HG03460 (cell line): ENCODE data around the gene COMP.
"Not testable (repeated sequence)": the region's sequence is repeated elsewhere in the genome, so short reads cannot be mapped to it uniquely, and the experiment has no call there.

Source experiments
- ATAC-seq: cut with Tn5 transposase; IDR thresholded peaks from one replicate; pipeline ENCODE4 v1.9.1; 2021; ENCODE audit not compliant: unreplicated experiment

Gene COMP

GRCh38 chr19:18790566-18791314 is at the start of gene COMP:
COMP (minus strand) TSS chr19:18791305; CDS start chr19:18791269, 36 bp downstream.
- ATAC-seq, result no peak

DNA sequence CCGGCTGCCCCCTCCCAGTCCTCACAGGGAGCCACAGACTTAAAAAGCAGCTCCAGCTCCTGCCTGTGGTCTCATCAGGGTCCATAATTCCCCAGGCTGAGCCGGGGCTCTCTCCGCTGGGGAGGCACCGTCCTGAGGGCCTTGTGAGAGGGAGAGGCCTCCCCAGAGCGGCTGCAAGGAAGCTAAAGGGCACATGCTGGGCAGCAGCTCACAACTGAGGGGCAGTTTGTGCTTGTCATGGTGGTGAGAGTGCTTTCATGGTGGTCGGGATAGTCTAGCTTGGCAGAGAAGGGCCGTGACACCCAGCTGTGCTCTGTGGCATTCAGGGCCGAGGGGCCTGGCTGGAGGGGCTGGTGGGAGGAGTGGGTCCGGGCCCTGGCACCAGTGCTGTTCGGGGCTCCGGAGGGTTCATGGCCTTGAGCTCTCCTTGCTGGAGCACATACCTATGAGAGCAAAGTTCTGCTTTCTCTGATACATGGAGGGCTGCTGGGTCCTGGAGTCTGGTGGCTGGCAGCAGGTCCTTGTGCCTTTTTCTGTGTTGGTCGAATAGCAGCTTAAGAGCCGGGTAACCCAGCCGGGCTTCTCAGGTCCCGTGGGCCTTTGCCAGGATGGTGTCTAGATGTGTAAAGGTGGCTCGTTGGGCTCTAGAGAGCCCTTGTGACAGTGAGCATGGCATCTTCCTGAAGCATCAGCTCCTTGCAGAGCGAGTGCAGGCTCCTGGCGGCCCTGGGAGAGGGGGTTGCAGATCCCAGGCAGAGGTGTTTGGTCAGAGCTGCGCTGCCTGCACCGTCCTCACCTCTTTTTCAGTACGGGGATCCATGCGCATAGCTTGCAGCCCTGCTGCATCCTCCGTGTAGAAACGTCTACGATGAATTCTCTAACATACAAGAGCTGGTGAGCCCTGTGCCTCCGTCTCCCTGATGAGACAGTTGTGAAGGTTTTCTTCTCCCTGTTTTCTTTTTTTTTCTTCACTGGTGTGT is 49.5 kb upstream of the COMP start:
- no peak for ATAC-seq

- ATAC-seq, result no peak
Measured at GRCh38 chr19:18839465-18840287, 48.6 kb upstream of the COMP start.

GRCh38 chr19:18834644-18834984 is 43.5 kb upstream of the COMP start:
- no peak for ATAC-seq

- no peak for ATAC-seq
Measured at GRCh38 chr19:18833849-18834643, 42.9 kb upstream of the COMP start.

DNA sequence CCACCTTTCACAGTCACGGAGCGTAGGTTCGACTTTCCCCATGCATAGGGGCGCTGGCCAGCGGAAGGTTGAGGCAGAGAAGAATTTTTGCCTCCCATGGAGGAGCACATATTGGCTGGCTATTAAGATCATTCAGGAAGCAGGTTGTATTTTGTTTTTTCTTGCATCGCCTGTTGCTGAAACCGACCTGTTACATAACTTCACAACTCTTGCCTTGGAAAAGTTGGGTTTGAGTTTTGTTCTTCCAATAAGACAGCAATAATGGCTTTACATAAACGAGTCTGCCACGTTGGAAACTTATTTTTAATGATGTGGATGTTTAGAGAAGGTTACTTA is 42.0 kb upstream of the COMP start:
- ATAC-seq, result no peak

- ATAC-seq, result peak; percentile 39
Measured at GRCh38 chr19:18832306-18833140, 41.4 kb upstream of the COMP start.

- ATAC-seq, result peak; percentile 61
Measured at GRCh38 chr19:18831524-18832305, 40.6 kb upstream of the COMP start, which contains the start of gene UPF1. UPF1 (plus strand) TSS chr19:18831959; CDS start chr19:18832210, 251 bp downstream.

GRCh38 chr19:18830488-18830887 is 39.4 kb upstream of the COMP start:
- no peak for ATAC-seq

- ATAC-seq, result no peak
Measured at GRCh38 chr19:18828786-18829185, 37.7 kb upstream of the COMP start.

GRCh38 chr19:18817574-18817973 is 26.5 kb upstream of the COMP start:
- ATAC-seq, result no peak

GRCh38 chr19:18816645-18817044 is 25.5 kb upstream of the COMP start:
- not testable (repeated sequence) for ATAC-seq

DNA sequence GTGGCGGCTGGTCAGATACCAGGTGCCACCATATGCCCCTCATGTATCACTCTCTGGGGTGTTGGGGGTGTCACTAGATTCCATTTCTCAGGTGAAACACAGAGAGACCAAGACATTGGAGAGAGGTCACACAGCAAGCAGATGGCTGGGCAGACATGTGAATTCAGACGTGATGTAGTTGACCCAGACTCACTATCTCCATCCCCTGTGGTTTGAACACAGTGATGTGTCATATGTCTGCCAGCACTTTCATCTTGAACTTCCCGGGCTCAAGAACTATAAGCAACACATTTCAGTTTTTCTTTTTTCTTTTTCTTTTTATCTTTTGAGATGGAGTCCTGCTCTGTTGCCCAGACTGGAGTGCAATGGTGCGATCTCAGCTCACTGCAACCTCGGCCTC is 24.6 kb upstream of the COMP start:
- no peak for ATAC-seq

GRCh38 chr19:18814063-18814462 is 23.0 kb upstream of the COMP start:
- no peak for ATAC-seq

DNA sequence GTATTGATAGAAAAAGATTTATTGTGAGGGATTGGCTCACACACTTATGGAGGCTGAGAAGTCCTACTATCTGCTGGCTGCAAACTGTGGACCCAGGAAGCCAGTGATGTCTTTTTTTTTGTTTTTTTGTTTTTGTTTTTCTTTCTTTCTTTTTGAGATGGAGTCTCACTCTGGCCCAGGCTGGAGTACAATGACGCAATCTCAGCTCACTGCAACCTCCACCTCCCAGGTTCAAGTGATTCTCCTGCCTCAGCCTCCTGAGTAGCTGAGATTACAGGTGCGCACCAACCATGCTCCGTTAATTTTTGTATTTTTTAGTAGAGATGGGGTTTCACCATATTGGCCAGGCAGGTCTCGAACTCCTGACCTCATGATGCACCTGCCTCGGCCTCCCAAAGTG is 20.5 kb upstream of the COMP start:
- not testable (repeated sequence) for ATAC-seq

GRCh38 chr19:18809149-18809868 is 18.2 kb upstream of the COMP start:
- no peak for ATAC-seq

- ATAC-seq, result no peak
Measured at GRCh38 chr19:18807861-18808331, 16.8 kb upstream of the COMP start.

GRCh38 chr19:18804643-18805042 is 13.5 kb upstream of the COMP start:
- ATAC-seq, result no peak
